Right lobe of liver (tissue), 4 donors: Measurements from ENCODE around the gene LDB2.

Experiments used
- POLR2A ChIP-seq: fragments of 450-650 bp; IDR thresholded peaks from one replicate; pipeline ENCODE4 v1.6.1; 2017; ENCODE audit warnings: antibody characterized with exemption, mild to moderate bottlenecking
- TF ChIP-seq, protein P1 (sequence below), 4 donors: fragments of 200-600 bp in 3 of 4; fragments of 450-650 bp in 1 of 4; IDR thresholded peaks; one replicate each; pipeline versions ENCODE4 v1.5.1 to v1.8.0; 2016 to 2022; ENCODE audit warnings: antibody characterized with exemption in 4 of 4, mild to moderate bottlenecking in 2 of 4
- donor health status: DM: no; HTN: no; CAD: no.
- donor health status: DM: no; HTN: no; CAD: no.
- donor health status: DM: no; HTN: yes; CAD: no.

DNA sequence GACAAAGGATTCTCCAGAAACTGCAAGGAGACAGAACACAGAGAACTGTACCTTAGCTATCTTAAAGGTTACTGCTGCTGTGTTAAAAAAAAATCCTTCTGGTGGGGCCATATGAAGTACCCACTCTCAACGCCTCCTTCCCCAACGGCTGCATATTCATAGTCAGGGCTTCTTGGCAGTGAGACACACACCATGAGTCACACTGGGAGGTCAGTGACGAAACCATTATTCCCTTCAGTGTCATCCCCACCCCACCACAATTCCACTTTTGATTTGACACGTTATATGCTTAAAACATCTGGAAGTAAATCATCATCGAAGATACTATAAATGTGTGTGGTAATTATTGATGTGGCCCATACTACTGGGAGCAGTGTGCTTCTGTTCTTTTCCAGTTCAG, 271.5 kb downstream of the LDB2 start:
- TF ChIP-seq, protein P1, sequence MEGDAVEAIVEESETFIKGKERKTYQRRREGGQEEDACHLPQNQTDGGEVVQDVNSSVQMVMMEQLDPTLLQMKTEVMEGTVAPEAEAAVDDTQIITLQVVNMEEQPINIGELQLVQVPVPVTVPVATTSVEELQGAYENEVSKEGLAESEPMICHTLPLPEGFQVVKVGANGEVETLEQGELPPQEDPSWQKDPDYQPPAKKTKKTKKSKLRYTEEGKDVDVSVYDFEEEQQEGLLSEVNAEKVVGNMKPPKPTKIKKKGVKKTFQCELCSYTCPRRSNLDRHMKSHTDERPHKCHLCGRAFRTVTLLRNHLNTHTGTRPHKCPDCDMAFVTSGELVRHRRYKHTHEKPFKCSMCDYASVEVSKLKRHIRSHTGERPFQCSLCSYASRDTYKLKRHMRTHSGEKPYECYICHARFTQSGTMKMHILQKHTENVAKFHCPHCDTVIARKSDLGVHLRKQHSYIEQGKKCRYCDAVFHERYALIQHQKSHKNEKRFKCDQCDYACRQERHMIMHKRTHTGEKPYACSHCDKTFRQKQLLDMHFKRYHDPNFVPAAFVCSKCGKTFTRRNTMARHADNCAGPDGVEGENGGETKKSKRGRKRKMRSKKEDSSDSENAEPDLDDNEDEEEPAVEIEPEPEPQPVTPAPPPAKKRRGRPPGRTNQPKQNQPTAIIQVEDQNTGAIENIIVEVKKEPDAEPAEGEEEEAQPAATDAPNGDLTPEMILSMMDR (IDR thresholded peaks at IDR 0.05) = no peak
- TF ChIP-seq POLR2A = no peak
